ENCODE measurements around the gene SLC37A1.

SLC37A1 gene

GRCh38 chr21:42532466-42533181 lies 19.0 kb downstream of the SLC37A1 start:
- Histone ChIP-seq H3K36me3 (replicated peaks) (no peaks in the 10 kb centered on the region), H3K27ac (no peak overlapping the region), H3K27me3 (replicated peaks) (no peaks in the 10 kb centered on the region), H3K4me3 (ENCODE audit: low read depth, low read length) (no peak overlapping the region)
- TF ChIP-seq CTCF (IDR thresholded peaks at IDR 0.05; ENCODE audit: low read depth, low read length, missing control alignments): no peak
- in situ Hi-C loops (cut with HindIII; ENCODE audit: low pct_ligation_motif_present, low sequenced_read_pairs): no loop called here
- no peak for DNase-seq

DNA sequence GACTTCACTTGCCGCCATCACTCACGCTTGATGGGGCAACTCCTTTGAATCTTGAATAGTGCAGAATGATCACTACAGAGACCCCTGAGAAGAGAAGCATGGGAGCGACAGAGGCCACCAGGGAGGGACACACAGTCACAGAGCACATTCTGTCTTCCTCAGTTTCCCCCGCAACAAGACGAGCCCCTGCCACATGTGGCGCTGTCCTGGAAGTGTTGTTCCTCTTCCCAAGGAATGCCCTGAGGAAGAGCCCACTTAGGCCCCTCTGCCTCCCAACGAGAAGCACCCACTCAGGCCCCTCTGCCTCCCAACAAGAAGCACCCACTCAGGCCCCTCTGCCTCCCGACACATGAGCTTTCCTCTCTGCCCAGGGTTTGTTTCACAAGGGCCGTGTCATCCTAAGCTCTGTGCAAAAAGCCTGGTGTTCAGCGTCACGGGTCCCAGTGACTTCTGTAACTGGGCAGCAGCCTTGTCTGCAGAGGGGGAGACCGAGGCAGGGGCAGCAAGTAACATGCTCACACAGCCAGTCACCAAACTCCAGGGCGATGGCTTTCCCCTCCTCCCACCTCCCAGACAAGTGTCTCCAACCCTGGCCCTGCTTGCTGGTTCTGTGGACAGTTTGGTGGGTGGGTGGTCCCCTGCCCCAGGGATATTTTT lies 19.8 kb downstream of the SLC37A1 start:
- Histone ChIP-seq H3K27me3 (replicated peaks) (no peaks in the 10 kb centered on the region), H3K36me3 (replicated peaks) (no peaks in the 10 kb centered on the region), H3K4me3 (ENCODE audit: low read depth, low read length) (no peak overlapping the region), H3K27ac (no peak overlapping the region)
- in situ Hi-C loops (cut with HindIII; ENCODE audit: low pct_ligation_motif_present, low sequenced_read_pairs): no loop called here
- TF ChIP-seq CTCF (IDR thresholded peaks at IDR 0.05; ENCODE audit: low read depth, low read length, missing control alignments): no peak
- DNase-seq: no peak

DNA sequence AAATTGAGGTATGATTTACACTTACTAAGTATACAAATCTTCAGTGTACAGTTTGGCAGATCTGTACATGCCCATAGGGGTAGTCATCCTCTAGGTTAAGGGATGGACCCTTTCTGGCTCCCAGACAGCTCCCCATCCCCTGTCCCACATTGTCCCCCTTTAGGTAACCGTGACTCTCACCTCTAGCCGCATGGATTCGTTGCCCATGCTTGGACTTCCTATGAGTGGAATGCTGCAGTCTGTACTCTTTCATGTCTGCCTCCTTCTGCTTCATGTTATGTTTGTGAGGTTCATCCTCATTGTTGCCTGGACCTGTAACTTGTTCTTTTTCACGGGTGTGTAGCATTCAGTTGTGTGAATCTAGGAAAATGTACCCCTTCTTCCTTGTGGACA lies 20.3 kb downstream of the SLC37A1 start:
- Histone ChIP-seq H3K27ac (no peak overlapping the region), H3K4me3 (ENCODE audit: low read depth, low read length) (no peak overlapping the region), H3K27me3 (replicated peaks) (no peaks in the 10 kb centered on the region), H3K36me3 (replicated peaks) (no peaks in the 10 kb centered on the region)
- in situ Hi-C loops (cut with HindIII; ENCODE audit: low pct_ligation_motif_present, low sequenced_read_pairs): no loop called here
- no peak for DNase-seq
- TF ChIP-seq CTCF (IDR thresholded peaks at IDR 0.05; ENCODE audit: low read depth, low read length, missing control alignments): no peak

DNA sequence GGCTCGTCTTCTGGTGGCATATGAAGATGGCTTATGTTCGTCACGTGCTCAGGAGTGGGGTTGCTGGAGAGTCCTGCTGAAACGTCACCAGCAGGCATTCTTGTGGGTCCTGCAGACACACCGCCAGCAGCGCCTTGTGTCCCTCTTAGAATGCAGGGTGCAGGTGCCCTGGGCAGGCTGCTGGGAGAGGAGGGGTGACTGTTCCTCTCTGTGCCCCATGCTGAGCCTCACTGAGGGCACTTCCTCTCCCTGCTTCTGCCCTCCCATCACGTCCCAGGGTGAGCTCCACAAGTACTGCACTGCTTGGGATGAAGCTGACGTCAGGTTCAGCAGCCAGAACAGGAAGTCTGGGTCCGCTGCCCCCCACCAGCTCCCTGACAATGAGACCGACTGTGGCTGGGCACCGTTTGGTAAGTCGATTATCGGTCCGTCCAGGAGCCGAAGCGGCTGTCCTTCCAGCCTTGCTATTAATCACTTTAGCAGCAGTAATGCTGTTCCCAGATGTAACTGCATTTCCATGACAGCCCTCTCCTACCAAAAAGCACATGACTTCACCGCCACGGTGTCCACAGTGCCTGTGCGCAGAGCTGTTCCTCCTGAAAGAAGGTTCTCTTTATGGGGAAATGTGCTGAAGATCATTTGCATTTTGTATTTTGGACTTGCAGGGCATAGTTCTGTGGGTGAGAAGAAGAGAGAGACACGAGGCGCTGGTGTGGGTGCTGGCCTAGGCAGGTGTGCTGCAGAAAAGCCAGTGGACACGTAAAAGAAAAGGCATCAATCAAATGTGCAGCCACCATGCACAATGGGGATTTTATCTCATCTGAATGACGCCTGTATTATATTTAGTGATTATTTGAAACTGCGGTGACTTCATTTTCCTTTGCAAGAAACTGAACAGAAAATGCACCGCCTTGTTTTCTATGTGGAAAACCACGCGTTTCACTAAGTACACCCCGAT lies 21.0 kb downstream of the SLC37A1 start:
- in situ Hi-C loops (cut with HindIII; ENCODE audit: low pct_ligation_motif_present, low sequenced_read_pairs): no loop called here
- H3K4me3 ChIP-seq (ENCODE audit: low read depth, low read length): no peak overlapping the region
- no peak overlapping the region for H3K27ac ChIP-seq
- no peak for TF ChIP-seq CTCF (IDR thresholded peaks at IDR 0.05; ENCODE audit: low read depth, low read length, missing control alignments)
- H3K27me3 ChIP-seq (replicated peaks): no peaks in the 10 kb centered on the region
- DNase-seq: no peak
- H3K36me3 ChIP-seq (replicated peaks): no peaks in the 10 kb centered on the region

DNA sequence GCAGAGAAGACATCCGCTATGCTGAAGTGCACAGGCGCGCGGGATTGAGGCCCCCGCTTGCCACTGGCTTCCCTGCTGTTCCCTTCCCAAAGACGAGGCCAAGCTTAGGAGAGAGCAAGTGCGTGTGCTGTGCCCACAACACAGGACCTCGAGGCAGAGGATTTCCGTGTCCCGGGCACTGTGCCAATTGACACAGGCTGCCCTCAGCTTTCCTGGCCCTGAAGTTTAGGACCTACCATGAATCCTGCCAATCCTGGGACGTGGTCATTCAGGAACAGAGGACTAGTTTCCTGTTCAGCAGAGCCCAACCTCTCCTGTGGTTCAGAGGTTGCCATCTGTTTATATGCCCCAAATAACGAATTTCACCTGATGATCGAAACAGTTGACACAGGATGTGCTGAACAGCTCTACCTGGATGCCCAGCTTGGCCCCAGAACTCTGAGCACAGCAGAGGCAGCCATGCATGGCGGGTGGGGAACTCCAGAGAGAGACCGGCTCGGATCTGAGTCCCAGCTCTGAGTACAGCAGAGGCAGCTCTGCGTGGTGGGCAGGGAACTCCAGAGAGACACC lies 22.0 kb downstream of the SLC37A1 start:
- Histone ChIP-seq H3K27me3 (replicated peaks) (no peaks in the 10 kb centered on the region), H3K36me3 (replicated peaks) (no peaks in the 10 kb centered on the region), H3K4me3 (ENCODE audit: low read depth, low read length) (no peak overlapping the region), H3K27ac (no peak overlapping the region)
- no peak for DNase-seq
- in situ Hi-C loops (cut with HindIII; ENCODE audit: low pct_ligation_motif_present, low sequenced_read_pairs): no loop called here
- no peak for TF ChIP-seq CTCF (IDR thresholded peaks at IDR 0.05; ENCODE audit: low read depth, low read length, missing control alignments)

All from brain microvascular endothelial cell (primary cell).